SK-N-SH (cell line): ENCODE data around the gene PAGE2B. TPM values are rescaled to one million over a fixed set of nuclear protein-coding genes. Genes with fewer than 3 reads are reported as not detected.

Source experiments
- CTCF ChIA-PET: fragments of 300-600, 350-600 bp; formaldehyde crosslinking; extraction: SDS; loops from one replicate; lab custom pipeline; 2021; lab: Yijun Ruan, JAX
- POLR2A ChIA-PET: fragments of 350-600 bp; sonication (Branson Sonifier 250); formaldehyde crosslinking; extraction: SDS; loops from one replicate; lab custom pipeline; 2020; ENCODE audit warnings: antibody characterized with exemption, inconsistent platforms; lab: Yijun Ruan, JAX
- DNase-seq: peaks from one replicate; pipeline ENCODE4 v3.0.0; 2012
- H2AFZ ChIP-seq: fragments of 200-600 bp; sonication (generic); 2 replicates; pipeline ENCODE4 v1.8.1; 2016; ENCODE audit warnings: antibody characterized with exemption, mild to moderate bottlenecking, low read depth
- H3F3A ChIP-seq: fragments of 200-600 bp; sonication (generic); replicated peaks from 2 replicates; pipeline ENCODE3; 2016; ENCODE audit warnings: antibody characterized with exemption, mild to moderate bottlenecking; ENCODE audit not compliant: insufficient read depth
- H3K27ac ChIP-seq, 2 experiments: fragments of 200-500 bp in 1 of 2; fragments of 200-600 bp in 1 of 2; sonication (Bioruptor generic) in 1 of 2; sonication (generic), shearing (Covaris generic) in 1 of 2; 2 replicates each; pipeline versions ENCODE4 v1.5.1 to v1.6.1; 2014 to 2016; ENCODE audit warnings: low read depth in 2 of 2, inconsistent platforms in 1 of 2, low read length in 1 of 2, mild to moderate bottlenecking in 1 of 2, mixed read lengths in 1 of 2
- H3K27me3 ChIP-seq: fragments of 200-600 bp; sonication (generic), shearing (Covaris generic); 2 replicates; pipeline ENCODE4 v1.6.1; 2016; ENCODE audit warnings: mixed run types; ENCODE audit not compliant: insufficient read depth
- H3K36me3 ChIP-seq, 2 experiments: fragments of 200-500 bp in 1 of 2; fragments of 200-600 bp in 1 of 2; sonication (Bioruptor generic) in 1 of 2; sonication (generic) in 1 of 2; replicated peaks in 1 of 2; 2 replicates each; pipeline versions ENCODE3 to v1.5.1; 2014 to 2016; ENCODE audit warnings: low read length in 1 of 2, mild to moderate bottlenecking in 1 of 2; ENCODE audit not compliant: insufficient read depth in 2 of 2, control insufficient read depth in 1 of 2
- H3K4me1 ChIP-seq, 2 experiments: fragments of 200-500 bp in 1 of 2; fragments of 200-600 bp in 1 of 2; sonication (Bioruptor generic) in 1 of 2; sonication (generic), shearing (Covaris generic) in 1 of 2; 2 replicates each; pipeline versions ENCODE4 v1.5.1 to v1.6.1; 2014 to 2016; ENCODE audit warnings: low read depth in 1 of 2, low read length in 1 of 2, mixed run types in 1 of 2; ENCODE audit not compliant: insufficient read depth in 2 of 2, control insufficient read depth in 1 of 2
- H3K4me2 ChIP-seq: fragments of 200-600 bp; sonication (generic), shearing (Covaris generic); 2 replicates; pipeline ENCODE4 v1.6.1; 2017; ENCODE audit warnings: mixed run types
- H3K4me3 ChIP-seq, 2 experiments: fragments of 200-500 bp in 1 of 2; fragments of 200-600 bp in 1 of 2; sonication (Bioruptor generic) in 1 of 2; sonication (generic), shearing (Covaris generic) in 1 of 2; 2 replicates each; pipeline versions ENCODE4 v1.5.1 to v1.8.1; 2014 to 2016; ENCODE audit warnings: low read depth in 2 of 2, inconsistent platforms in 1 of 2, low read length in 1 of 2, mild to moderate bottlenecking in 1 of 2, mixed read lengths in 1 of 2, moderate library complexity in 1 of 2
- H3K79me2 ChIP-seq: fragments of 200-600 bp; sonication (generic); 2 replicates; pipeline ENCODE4 v1.8.1; 2017; ENCODE audit warnings: mild to moderate bottlenecking; ENCODE audit not compliant: insufficient read depth
- H3K9ac ChIP-seq: fragments of 200-600 bp; sonication (generic); 2 replicates; pipeline ENCODE4 v1.6.1; 2017; ENCODE audit warnings: mixed run types
- H3K9me2 ChIP-seq: fragments of 200-600 bp; sonication (generic); 2 replicates; pipeline ENCODE4 v1.6.1; 2017; ENCODE audit warnings: mixed run types
- H3K9me3 ChIP-seq: fragments of 200-600 bp; sonication (generic); 2 replicates; pipeline ENCODE4 v1.6.1; 2017; ENCODE audit warnings: mixed run types, mild to moderate bottlenecking, moderate library complexity
- H4K20me1 ChIP-seq: fragments of 200-600 bp; sonication (generic); 2 replicates; pipeline ENCODE4 v1.6.1; 2017; ENCODE audit warnings: mild to moderate bottlenecking, mixed run types; ENCODE audit not compliant: insufficient read depth
- CTCF ChIP-seq: fragments of 200-600 bp; sonication (generic); IDR thresholded peaks from 2 replicates; pipeline ENCODE4 v1.6.1; 2017; ENCODE audit warnings: antibody characterized with exemption, mild to moderate bottlenecking, moderate library complexity
- EP300 ChIP-seq, 2 experiments: IDR thresholded peaks; 2 replicates each; pipeline versions ENCODE4 v1.4.0 to v1.6.1; 2012; ENCODE audit warnings: borderline replicate concordance in 1 of 2, low read depth in 1 of 2, low read length in 1 of 2
- FOXJ3 ChIP-seq: sonication (generic); formaldehyde crosslinking; IDR thresholded peaks from 2 replicates; pipeline ENCODE4 v1.5.1; 2020; ENCODE audit warnings: mild to moderate bottlenecking, missing genetic modification reagents
- GATA2 ChIP-seq: sonication (generic); formaldehyde crosslinking; IDR thresholded peaks from 2 replicates; pipeline ENCODE4 v1.5.0; 2020; ENCODE audit warnings: mild to moderate bottlenecking, missing genetic modification reagents
- MEF2A ChIP-seq: IDR thresholded peaks from 2 replicates; pipeline ENCODE4 v1.4.0; 2012; ENCODE audit warnings: low read depth, borderline replicate concordance
- NFIC ChIP-seq: IDR thresholded peaks from 2 replicates; pipeline ENCODE4 v1.4.0; 2012; ENCODE audit warnings: borderline replicate concordance
- POLR2AphosphoS5 ChIP-seq: IDR thresholded peaks from 2 replicates; pipeline ENCODE4 v1.6.1; 2012; ENCODE audit warnings: low read depth, low read length
- RCOR1 ChIP-seq: fragments of 150-350 bp; IDR thresholded peaks from 2 replicates; pipeline ENCODE4 v1.6.1; 2017; ENCODE audit warnings: antibody characterized with exemption, low read length
- TCF12 ChIP-seq: IDR thresholded peaks from 2 replicates; pipeline ENCODE4 v1.4.0; 2012
- WGBS: methylation state at CpG from one replicate; pipeline ENCODE4 v1.1.6; 2017; ENCODE audit warnings: low lambda C conversion rate; 5-methylcytosine and 5-hydroxymethylcytosine counted together
- polyA plus RNA-seq, 3 experiments: library from polyadenylated mRNA; depleted of rRNA; stranded (reverse); fragments of >200 nt; gene quantifications; 2 replicates each; pipeline ENCODE4 v1.2.3, GENCODE V29; 2012

PAGE2B gene
- polyA plus RNA-seq, 1 of the 3 experiments (the other 2 are of a cell fraction): 0.31 TPM

- WGBS: 8% methylated on average over 3 of the region's 3 CpGs
- ChIA-PET CTCF (no interaction called here), POLR2A (no interaction called here)
Observed at GRCh38 chrX:55102754-55103153, 27.9 kb downstream of the PAGE2B start.

DNA sequence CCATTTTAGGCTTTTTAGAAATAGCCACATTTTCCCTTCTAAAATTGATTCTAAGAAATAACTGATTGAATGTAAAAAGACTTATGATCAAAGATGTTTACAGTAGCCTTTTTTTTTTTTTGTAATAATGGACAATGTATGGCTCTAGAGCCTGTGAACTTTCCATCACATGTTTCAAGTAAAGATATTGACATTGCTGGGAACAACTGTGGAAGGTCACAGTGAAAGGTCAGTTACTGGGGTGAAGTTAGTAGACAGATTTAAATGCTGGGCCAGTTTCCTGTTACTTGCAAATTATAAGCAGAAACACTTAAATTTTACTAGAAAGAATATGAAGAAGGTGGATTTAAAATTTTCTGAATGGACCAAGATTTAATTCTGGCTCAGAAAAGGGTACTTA is 32.4 kb downstream of the PAGE2B start:
- Histone ChIP-seq H3K36me3 (no peaks in the 10 kb centered on the region), H3K4me1 (no peaks in the 10 kb centered on the region), H3K9ac (no peak overlapping the region), H3K9me2 (no peaks in the 10 kb centered on the region), H3K27me3 (no peaks in the 10 kb centered on the region), H3K9me3 (no peaks in the 10 kb centered on the region), H3K27ac (no peak overlapping the region), H3K4me2 (no peak overlapping the region), H2AFZ (no peak overlapping the region), H3K79me2 (no peaks in the 10 kb centered on the region), H3K4me3 (no peak overlapping the region), H3F3A (no peaks in the 10 kb centered on the region), H4K20me1 (no peaks in the 10 kb centered on the region)
- TF ChIP-seq MEF2A: no peak
- DNase-seq: no peak
- POLR2A ChIA-PET: no interaction called here
- CTCF ChIA-PET: no interaction called here

More at GRCh38 chrX:55102754-55103153, 27.9 kb downstream of the PAGE2B start:
- Histone ChIP-seq H2AFZ (no peak overlapping the region), H3K4me3 (no peak overlapping the region), H4K20me1 (no peaks in the 10 kb centered on the region), H3K27me3 (no peaks in the 10 kb centered on the region), H3K79me2 (no peaks in the 10 kb centered on the region), H3K36me3 (no peaks in the 10 kb centered on the region), H3K4me1 (no peaks in the 10 kb centered on the region), H3K27ac (no peak overlapping the region), H3K4me2 (no peak overlapping the region), H3K9me2 (no peaks in the 10 kb centered on the region), H3K9me3 (no peaks in the 10 kb centered on the region), H3F3A (no peaks in the 10 kb centered on the region), H3K9ac (no peak overlapping the region)
- no peak for DNase-seq
- TF ChIP-seq EP300 (IDR thresholded peaks at IDR 0.05; ENCODE audit: borderline replicate concordance in 1 of 2, low read depth in 1 of 2, low read length in 1 of 2) (no peak), FOXJ3 (no peak), NFIC (no peak)

GRCh38 chrX:55107911-55108310 is 33.1 kb downstream of the PAGE2B start:
- Histone ChIP-seq H2AFZ (no peak overlapping the region), H3K27me3 (no peaks in the 10 kb centered on the region; the same call in 1 of the 2 replicates), H3K4me3 (no peak overlapping the region), H3K79me2 (no peaks in the 10 kb centered on the region), H4K20me1 (no peaks in the 10 kb centered on the region), H3K9me3 (no peaks in the 10 kb centered on the region), H3K4me1 (no peaks in the 10 kb centered on the region)
- CTCF ChIA-PET: no interaction called here
- TF ChIP-seq RCOR1: no peak
- TF ChIP-seq CTCF: no peak
- no peak for TF ChIP-seq GATA2 (CRISPR knock-in tag)
- TF ChIP-seq TCF12: no peak
- TF ChIP-seq POLR2AphosphoS5: no peak
- TF ChIP-seq, all 33 proteins: peak for 0
- H3K9ac ChIP-seq: no peak overlapping the region
- no peak overlapping the region for H3K4me2 ChIP-seq
- no peaks in the 10 kb centered on the region for H3K9me2 ChIP-seq
- H3K27ac ChIP-seq: no peak overlapping the region
- no peaks in the 10 kb centered on the region for H3K36me3 ChIP-seq
- H3F3A ChIP-seq: no peaks in the 10 kb centered on the region
- POLR2A ChIA-PET: no interaction called here
- DNase-seq: no peak
- WGBS: 31% methylated on average over 2 of the region's 2 CpGs
